ENCODE data around the gene DSTN. TPM values are rescaled to one million over a fixed set of nuclear protein-coding genes. Genes with fewer than 3 reads are reported as not detected.

The DSTN gene
- total RNA-seq, 4 donors from 2014 or later, result 280 to 589 (median 373) TPM

GRCh38 chr20:17612992-17613327 lies 43.1 kb downstream of the DSTN start:
- Histone ChIP-seq H3K4me1 (peaks cover 29 to 71% (median 57%) of the 10 kb centered on the region in 4 donors), H3K27ac (peak overlapping the region; percentile 61 to 86 (median 82)), H3K9me3 (no peaks in the 10 kb centered on the region), H3K36me3 (peaks cover 0 to 12% (median 4%) of the 10 kb centered on the region in 4 donors), H3K27me3 (no peaks in the 10 kb centered on the region), H3K4me3 (no peak overlapping the region)
- 87% methylated on average over 7 of the region's 7 CpGs; no CpG with 5 or more reads in 1 of the 2 donors for WGBS, 2 donors (ENCODE audit: low coverage in 1 of 2)
- TF ChIP-seq POLR2AphosphoS5 (IDR thresholded peaks at IDR 0.05) (peak in 1 of 3 donors; percentile 6), POLR2A (IDR thresholded peaks at IDR 0.05) (no peak)
- in situ Hi-C loops (cut with MboI; ENCODE audit: low pct_ligation_motif_present in 1 of 4, low pct_unique_long_range_greater_than_20kb in 1 of 4, low sequenced_read_pairs in 3 of 4) (no loop called here), intact Hi-C loops (cut with DNase I; ENCODE audit: low total_unique reads) (loop anchor here (5.0 kb wide), 1 partner anchor 41 kb away; the partner anchor contains the start of gene DSTN)
- no peak for DNase-seq

GRCh38 chr20:17613328-17614175 lies 43.7 kb downstream of the DSTN start:
- no peak for TF ChIP-seq POLR2A (IDR thresholded peaks at IDR 0.05)
- TF ChIP-seq POLR2AphosphoS5 (IDR thresholded peaks at IDR 0.05), result peak in 1 of 3 donors; percentile 2
- no peak for TF ChIP-seq CTCF (IDR thresholded peaks at IDR 0.05)
- TF ChIP-seq EP300 (IDR thresholded peaks at IDR 0.05; ENCODE audit: low read depth), result no peak
- Histone ChIP-seq H3K4me3 (no peak overlapping the region), H3K9me3 (no peaks in the 10 kb centered on the region), H3K4me1 (peaks cover 29 to 71% (median 57%) of the 10 kb centered on the region in 4 donors), H3K27ac (peak overlapping the region; percentile 61 to 86 (median 82)), H3K27me3 (no peaks in the 10 kb centered on the region), H3K36me3 (peaks cover 0 to 13% (median 6%) of the 10 kb centered on the region in 4 donors)
- intact Hi-C loops (cut with DNase I; ENCODE audit: low total_unique reads), result loop anchor here (5.0 kb wide), 1 partner anchor 41 kb away; the partner anchor contains the start of gene DSTN
- peak; percentile 26 for DNase-seq
- 69% methylated on average over 35 of the region's 40 CpGs; no CpG with 5 or more reads in 1 of the 2 donors for WGBS, 2 donors (ENCODE audit: low coverage in 1 of 2)
- in situ Hi-C loops (cut with MboI; ENCODE audit: low pct_ligation_motif_present in 1 of 4, low pct_unique_long_range_greater_than_20kb in 1 of 4, low sequenced_read_pairs in 3 of 4), result no loop called here

- H3K9me3 ChIP-seq, result no peaks in the 10 kb centered on the region
- H3K27me3 ChIP-seq, result no peaks in the 10 kb centered on the region
- H3K4me1 ChIP-seq, result peaks cover 29 to 71% (median 55%) of the 10 kb centered on the region in 4 donors
- H3K4me3 ChIP-seq, result no peak overlapping the region
- peak; percentile 78 for DNase-seq
- peak overlapping the region; percentile 61 to 86 (median 82) for H3K27ac ChIP-seq
- H3K36me3 ChIP-seq, result peaks cover 0 to 21% (median 9%) of the 10 kb centered on the region in 4 donors
- no peak for TF ChIP-seq POLR2A (IDR thresholded peaks at IDR 0.05)
- TF ChIP-seq POLR2AphosphoS5 (IDR thresholded peaks at IDR 0.05), result peak in 1 of 3 donors; percentile 33
- 43% methylated on average over 11 of the region's 20 CpGs; no CpG with 5 or more reads in 1 of the 2 donors for WGBS, 2 donors (ENCODE audit: low coverage in 1 of 2)
- intact Hi-C loops (cut with DNase I; ENCODE audit: low total_unique reads) (loop anchor here (5.0 kb wide), 1 partner anchor 42 kb away; the partner anchor contains the start of gene DSTN), in situ Hi-C loops (cut with MboI; ENCODE audit: low pct_ligation_motif_present in 1 of 4, low pct_unique_long_range_greater_than_20kb in 1 of 4, low sequenced_read_pairs in 3 of 4) (no loop called here)
Measured at GRCh38 chr20:17614176-17614811, 44.4 kb downstream of the DSTN start.

GRCh38 chr20:17614812-17615644 lies 45.2 kb downstream of the DSTN start:
- in situ Hi-C loops (cut with MboI; ENCODE audit: low pct_ligation_motif_present in 1 of 4, low pct_unique_long_range_greater_than_20kb in 1 of 4, low sequenced_read_pairs in 3 of 4) (no loop called here), intact Hi-C loops (cut with DNase I; ENCODE audit: low total_unique reads) (loop anchor here (5.0 kb wide), 1 partner anchor 43 kb away; the partner anchor contains the start of gene DSTN)
- peaks cover 0 to 26% (median 13%) of the 10 kb centered on the region in 4 donors for H3K36me3 ChIP-seq
- DNase-seq, result peak; percentile 13
- TF ChIP-seq CTCF (IDR thresholded peaks at IDR 0.05), result no peak
- peak in 1 of 3 donors; percentile 16 for TF ChIP-seq POLR2AphosphoS5 (IDR thresholded peaks at IDR 0.05)
- no peaks in the 10 kb centered on the region for H3K27me3 ChIP-seq
- H3K4me1 ChIP-seq, result peaks cover 27 to 65% (median 51%) of the 10 kb centered on the region in 4 donors
- WGBS, 2 donors (ENCODE audit: low coverage in 1 of 2), result 62% methylated on average over 32 of the region's 32 CpGs; no CpG with 5 or more reads in 1 of the 2 donors
- no peaks in the 10 kb centered on the region for H3K9me3 ChIP-seq
- peak overlapping the region; percentile 61 to 86 (median 82) for H3K27ac ChIP-seq
- no peak overlapping the region for H3K4me3 ChIP-seq

Measured in transverse colon (tissue), 4 donors.